Esophagus muscularis mucosa (tissue), 4 donors: Measurements from ENCODE around the gene CRTC1. TPM values are rescaled to one million over a fixed set of nuclear protein-coding genes. Genes with fewer than 3 reads are reported as not detected.

ENCODE experiments used
- DNase-seq: peaks from one replicate; pipeline ENCODE4 v3.0.0-alpha.2; 2017; ENCODE audit errors: extremely low spot score
- H3K27ac ChIP-seq, 4 donors: fragments of 200-600 bp; sonication (generic); replicated peaks in 1 of 4; 1 replicate in 3 of 4; 2 replicates in 1 of 4; pipeline ENCODE4 v1.5.1; 2016 to 2019; ENCODE audit warnings: mild to moderate bottlenecking in 1 of 4
- H3K27me3 ChIP-seq, 4 donors: fragments of 200-600 bp; sonication (generic); one replicate each; pipeline versions ENCODE4 v1.5.1 to v1.6.0; 2016 to 2019
- H3K36me3 ChIP-seq, 4 donors: fragments of 200-600 bp; sonication (generic); one replicate each; pipeline ENCODE4 v1.5.1; 2016 to 2019
- H3K4me1 ChIP-seq, 4 donors: fragments of 200-600 bp; sonication (generic); one replicate each; pipeline ENCODE4 v1.5.1; 2016 to 2019
- H3K4me3 ChIP-seq, 4 donors: fragments of 200-600 bp; sonication (generic); 1 replicate in 2 of 4; 2 replicates in 2 of 4; pipeline ENCODE4 v1.5.1; 2016 to 2019; ENCODE audit warnings: mild to moderate bottlenecking in 4 of 4, moderate library complexity in 1 of 4
- H3K9me3 ChIP-seq, 4 donors: fragments of 200-600 bp; sonication (generic); 1 replicate in 3 of 4; 2 replicates in 1 of 4; pipeline ENCODE4 v1.5.1; 2016 to 2019
- CTCF ChIP-seq, 3 experiments: fragments of 200-600 bp in 2 of 3; fragments of 450-650 bp in 1 of 3; sonication (generic) in 2 of 3; IDR thresholded peaks; one replicate each; pipeline ENCODE4 v1.5.1; 2017 to 2019; ENCODE audit warnings: antibody characterized with exemption in 3 of 3, mild to moderate bottlenecking in 2 of 3, moderate library complexity in 1 of 3
- EP300 ChIP-seq: sonication (generic); formaldehyde crosslinking; IDR thresholded peaks from one replicate; pipeline ENCODE4 v1.6.1; 2017; ENCODE audit warnings: antibody characterized with exemption
- POLR2A ChIP-seq: fragments of 450-650 bp; IDR thresholded peaks from one replicate; pipeline ENCODE4 v1.6.1; 2017; ENCODE audit warnings: antibody characterized with exemption, moderate library complexity, mild to moderate bottlenecking, low read depth
- POLR2AphosphoS5 ChIP-seq, 2 donors: sonication (generic); formaldehyde crosslinking; IDR thresholded peaks; one replicate each; pipeline ENCODE4 v1.6.1; 2017; ENCODE audit warnings: antibody characterized with exemption in 2 of 2
- whole genome bisulfite sequencing: methylation state at CpG from one replicate; pipeline ENCODE4 v1.1.5; 2018; 5-methylcytosine and 5-hydroxymethylcytosine counted together
- intact Hi-C: fragments of 100-400 bp; cut with DNase I; formaldehyde crosslinking; loops from one replicate; pipeline ENCODE4 v1.15.1; 2023
- total RNA-seq, 4 donors: library from RNA; depleted of rRNA; stranded (reverse); fragments of >200 nt; gene quantifications; one replicate each; pipeline versions ENCODE4 v1.1.0 to v1.2.1, GENCODE V29; 2016

The CRTC1 gene
- total RNA-seq, 4 donors from 2014 or later: 5.3 to 10.1 (median 6.6) TPM

GRCh38 chr19:18736415-18737336 is 53.2 kb downstream of the CRTC1 start:
- no peak for DNase-seq
- no peaks in the 10 kb centered on the region for H3K27me3 ChIP-seq
- H3K4me1 ChIP-seq: peaks cover 18 to 48% (median 27%) of the 10 kb centered on the region in 4 donors
- H3K9me3 ChIP-seq: no peaks in the 10 kb centered on the region
- H3K36me3 ChIP-seq: peaks cover 0 to 1% (median 0%) of the 10 kb centered on the region in 4 donors
- TF ChIP-seq CTCF (IDR thresholded peaks at IDR 0.05): no peak
- no peak for TF ChIP-seq EP300
- TF ChIP-seq POLR2A: no peak
- TF ChIP-seq POLR2AphosphoS5 (IDR thresholded peaks at IDR 0.05): no peak
- no peak overlapping the region for H3K27ac ChIP-seq
- H3K4me3 ChIP-seq: no peak overlapping the region
- 87% methylated on average over 16 of the region's 27 CpGs for WGBS
- intact Hi-C loops: no loop called here

- WGBS: 88% methylated on average over 8 of the region's 10 CpGs
Observed at GRCh38 chr19:18737337-18737953, 54.0 kb downstream of the CRTC1 start.

GRCh38 chr19:18737954-18738351 is 54.5 kb downstream of the CRTC1 start:
- Histone ChIP-seq H3K9me3 (no peaks in the 10 kb centered on the region), H3K4me3 (no peak overlapping the region), H3K27ac (no peak overlapping the region), H3K36me3 (peaks cover 0 to under 1% (median 0%) of the 10 kb centered on the region in 4 donors), H3K27me3 (no peaks in the 10 kb centered on the region), H3K4me1 (peaks cover 25 to 55% (median 35%) of the 10 kb centered on the region in 4 donors)
- WGBS: 87% methylated on average over 1 of the region's 1 CpG
- TF ChIP-seq CTCF (IDR thresholded peaks at IDR 0.05): no peak
- no peak for TF ChIP-seq POLR2A
- no peak for DNase-seq
- intact Hi-C loops: no loop called here

More at GRCh38 chr19:18737337-18737953, 54.0 kb downstream of the CRTC1 start:
- intact Hi-C loops: no loop called here
- Histone ChIP-seq H3K36me3 (no peaks in the 10 kb centered on the region), H3K4me1 (peaks cover 24 to 55% (median 33%) of the 10 kb centered on the region in 4 donors), H3K27ac (no peak overlapping the region), H3K4me3 (no peak overlapping the region), H3K27me3 (no peaks in the 10 kb centered on the region), H3K9me3 (no peaks in the 10 kb centered on the region)
- no peak for DNase-seq
- TF ChIP-seq CTCF (IDR thresholded peaks at IDR 0.05): no peak
- no peak for TF ChIP-seq POLR2A
- no peak for TF ChIP-seq POLR2AphosphoS5 (IDR thresholded peaks at IDR 0.05)
- TF ChIP-seq EP300: no peak

GRCh38 chr19:18738961-18739690 is 55.6 kb downstream of the CRTC1 start:
- intact Hi-C loops: no loop called here
- Histone ChIP-seq H3K4me3 (no peak overlapping the region), H3K27me3 (no peaks in the 10 kb centered on the region), H3K36me3 (peaks cover 0 to 5% (median 1%) of the 10 kb centered on the region in 4 donors), H3K27ac (no peak overlapping the region), H3K4me1 (peaks cover 22 to 52% (median 30%) of the 10 kb centered on the region in 4 donors), H3K9me3 (no peaks in the 10 kb centered on the region)
- TF ChIP-seq EP300 (no peak), POLR2AphosphoS5 (IDR thresholded peaks at IDR 0.05) (no peak), POLR2A (no peak), CTCF (IDR thresholded peaks at IDR 0.05) (no peak)
- WGBS: 97% methylated on average over 12 of the region's 20 CpGs
- no peak for DNase-seq
